Breast epithelium (tissue), 4 donors: ENCODE measurements around the gene GOLGA6L2. TPM values are rescaled to one million over a fixed set of nuclear protein-coding genes. Genes with fewer than 3 reads are reported as not detected.

ENCODE experiments used
- DNase-seq, 2 donors: peaks; one replicate each; pipeline ENCODE4 v3.0.0-alpha.2; 2019; ENCODE audit warnings: low spot score in 2 of 2
- H3K27ac ChIP-seq, 2 donors: fragments of 200-600 bp; sonication (generic) in 1 of 2; one replicate each; pipeline ENCODE4 v1.5.1; 2016 to 2019; ENCODE audit warnings: mild to moderate bottlenecking in 1 of 2
- H3K27me3 ChIP-seq, 2 donors: fragments of 200-600 bp; sonication (generic) in 1 of 2; one replicate each; pipeline versions ENCODE4 v1.5.1 to v1.6.0; 2017 to 2019; ENCODE audit warnings: control low read depth in 1 of 2, mild to moderate bottlenecking in 1 of 2
- H3K36me3 ChIP-seq: fragments of 200-600 bp; one replicate; pipeline ENCODE4 v1.5.1; 2019
- H3K4me1 ChIP-seq, 2 donors: fragments of 200-600 bp; sonication (generic); one replicate each; pipeline ENCODE4 v1.5.1; 2016 to 2019; ENCODE audit warnings: control low read depth in 1 of 2
- H3K4me3 ChIP-seq, 3 donors: fragments of 200-600 bp; sonication (generic); 1 replicate in 2 of 3; 2 replicates in 1 of 3; pipeline ENCODE4 v1.5.1; 2016 to 2019; ENCODE audit warnings: mild to moderate bottlenecking in 3 of 3, moderate library complexity in 2 of 3
- H3K9me3 ChIP-seq, 2 donors: fragments of 200-600 bp; sonication (generic) in 1 of 2; one replicate each; pipeline ENCODE4 v1.5.1; 2016 to 2019; ENCODE audit warnings: control low read depth in 1 of 2
- CTCF ChIP-seq, 3 donors: fragments of 450-650 bp; IDR thresholded peaks; one replicate each; pipeline ENCODE4 v1.5.1; 2016 to 2017; ENCODE audit warnings: antibody characterized with exemption in 3 of 3, mild to moderate bottlenecking in 3 of 3, moderate library complexity in 3 of 3
- POLR2A ChIP-seq: fragments of 450-650 bp; IDR thresholded peaks from one replicate; pipeline ENCODE4 v1.6.1; 2016; ENCODE audit warnings: antibody characterized with exemption, mild to moderate bottlenecking, moderate library complexity
- POLR2AphosphoS5 ChIP-seq, 3 donors: sonication (generic); formaldehyde crosslinking; IDR thresholded peaks; one replicate each; pipeline ENCODE4 v1.6.1; 2017; ENCODE audit warnings: antibody characterized with exemption in 3 of 3
- intact Hi-C: fragments of 100-400 bp; cut with DNase I; formaldehyde crosslinking; loops from one replicate; pipeline ENCODE4 v1.15.1; 2023; ENCODE audit warnings: low total_unique reads
- total RNA-seq, 3 donors: library from RNA; depleted of rRNA; stranded (reverse); fragments of >200 nt; gene quantifications; one replicate each; pipeline ENCODE4 v1.1.0, GENCODE V29; 2016

Gene GOLGA6L2
- total RNA-seq, 3 donors from 2014 or later = not detected

GRCh38 chr15:23457890-23458289 lies 10.8 kb upstream of the GOLGA6L2 start:
- TF ChIP-seq CTCF (IDR thresholded peaks at IDR 0.05) (no peak), POLR2AphosphoS5 (IDR thresholded peaks at IDR 0.05) (no peak), POLR2A (no peak)
- H3K9me3 ChIP-seq = no peaks in the 10 kb centered on the region
- no peaks in the 10 kb centered on the region for H3K27me3 ChIP-seq
- no peak overlapping the region for H3K4me3 ChIP-seq
- H3K36me3 ChIP-seq = no peaks in the 10 kb centered on the region
- DNase-seq = no peak
- H3K4me1 ChIP-seq = no peaks in the 10 kb centered on the region
- no peak overlapping the region for H3K27ac ChIP-seq
- intact Hi-C loops = no loop called here

DNA sequence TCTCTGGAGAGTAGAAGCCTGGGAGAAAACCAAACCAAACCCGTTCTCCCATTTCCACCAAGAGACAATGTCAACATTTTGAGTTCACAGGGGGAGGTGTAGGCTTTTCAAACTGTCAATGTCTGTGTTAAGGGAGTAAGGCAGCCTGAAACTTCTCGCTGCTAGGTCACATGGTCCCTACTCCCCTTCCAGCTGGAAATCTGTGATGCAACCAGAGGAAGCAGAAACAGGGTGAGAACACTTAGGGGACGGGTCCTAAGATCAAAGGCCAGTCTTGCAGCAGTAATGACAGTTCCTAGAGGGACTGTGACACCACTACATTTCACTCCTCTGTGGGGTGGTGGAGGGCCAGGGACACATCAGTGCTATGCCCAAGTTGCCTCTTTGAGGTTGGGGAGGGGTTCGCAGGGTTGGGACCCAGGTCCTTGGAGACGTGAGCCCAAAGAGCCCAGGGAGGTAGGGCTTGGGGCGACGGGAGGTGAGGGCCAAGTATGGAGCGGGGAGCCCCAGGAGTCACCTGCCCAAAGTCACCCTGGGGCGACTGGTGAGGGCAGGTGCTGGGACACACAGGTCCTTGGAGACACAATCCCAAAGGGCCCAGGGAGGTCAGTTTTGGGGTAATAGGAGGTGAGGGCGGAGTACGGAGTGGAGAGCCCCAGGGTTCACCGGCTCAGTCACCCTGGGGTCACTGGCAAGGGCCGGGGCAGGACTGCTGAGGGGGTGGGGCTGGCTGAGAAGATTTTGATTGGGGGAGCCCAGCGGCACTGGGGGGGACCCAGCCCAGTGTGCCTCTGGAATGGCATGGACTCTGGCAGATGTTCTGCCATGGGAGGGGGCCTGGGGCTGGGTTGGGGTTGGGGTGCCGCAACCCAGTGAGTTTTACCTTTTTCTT lies 582 bp downstream of the GOLGA6L2 start:
- Histone ChIP-seq H3K4me3 (no peak overlapping the region), H3K36me3 (no peaks in the 10 kb centered on the region), H3K27me3 (no peaks in the 10 kb centered on the region), H3K27ac (no peak overlapping the region), H3K9me3 (no peaks in the 10 kb centered on the region), H3K4me1 (no peaks in the 10 kb centered on the region)
- intact Hi-C loops = no loop called here
- TF ChIP-seq POLR2A (no peak), POLR2AphosphoS5 (IDR thresholded peaks at IDR 0.05) (no peak), CTCF (IDR thresholded peaks at IDR 0.05) (no peak)
- DNase-seq = no peak

DNA sequence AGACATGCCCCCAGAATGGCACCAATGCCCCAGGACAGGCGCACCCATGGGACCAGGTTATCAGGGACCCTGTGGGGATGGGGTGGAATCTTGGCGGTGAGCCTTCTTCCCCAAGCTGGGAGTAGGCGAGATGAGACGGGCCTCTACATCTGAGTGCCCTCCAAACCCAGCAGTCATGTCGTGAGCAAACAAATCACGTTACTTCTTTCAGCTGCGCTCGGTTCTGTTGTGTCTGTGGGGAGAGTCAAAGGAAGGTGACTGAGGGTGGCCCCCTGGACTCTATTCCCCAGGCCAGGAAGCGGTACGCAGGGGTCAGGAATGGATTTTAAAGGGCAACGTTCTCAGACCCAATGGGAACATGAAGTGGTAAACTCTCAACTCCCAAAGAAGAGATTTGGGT lies 2.8 kb downstream of the GOLGA6L2 start:
- Histone ChIP-seq H3K4me1 (no peaks in the 10 kb centered on the region), H3K4me3 (no peak overlapping the region), H3K36me3 (no peaks in the 10 kb centered on the region), H3K27me3 (no peaks in the 10 kb centered on the region), H3K9me3 (no peaks in the 10 kb centered on the region), H3K27ac (no peak overlapping the region)
- no peak for TF ChIP-seq CTCF (IDR thresholded peaks at IDR 0.05)
- no peak for TF ChIP-seq POLR2AphosphoS5 (IDR thresholded peaks at IDR 0.05)
- TF ChIP-seq POLR2A = no peak
- no peak for DNase-seq
- intact Hi-C loops = no loop called here

DNA sequence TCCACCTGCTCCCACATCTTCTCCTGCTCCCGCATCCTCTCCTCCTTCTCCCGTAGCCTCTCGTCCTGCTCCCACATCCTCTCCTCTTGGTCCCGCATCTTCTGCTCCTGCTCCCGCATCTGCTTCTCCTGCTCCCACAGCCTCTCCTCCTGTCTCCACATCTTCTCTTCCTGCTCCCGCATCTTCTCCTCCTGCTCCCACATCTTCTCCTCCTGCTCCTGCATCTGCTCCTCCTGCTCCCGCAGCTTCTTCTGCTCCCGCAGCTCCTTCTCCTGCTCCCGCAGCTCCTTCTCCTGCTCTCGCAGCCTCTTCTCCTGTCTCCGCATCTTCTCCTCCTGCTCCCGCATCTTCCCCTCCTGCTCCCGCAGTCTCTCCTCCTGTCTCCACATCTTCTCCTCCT lies 5.8 kb downstream of the GOLGA6L2 start:
- Histone ChIP-seq H3K27me3 (no peaks in the 10 kb centered on the region), H3K4me3 (no peak overlapping the region), H3K9me3 (no peaks in the 10 kb centered on the region), H3K4me1 (no peaks in the 10 kb centered on the region), H3K36me3 (no peaks in the 10 kb centered on the region), H3K27ac (no peak overlapping the region)
- intact Hi-C loops = no loop called here
- TF ChIP-seq POLR2A = no peak
- no peak for TF ChIP-seq CTCF (IDR thresholded peaks at IDR 0.05)
- no peak for TF ChIP-seq POLR2AphosphoS5 (IDR thresholded peaks at IDR 0.05)
- no peak for DNase-seq

GRCh38 chr15:23440596-23440995 lies 6.4 kb downstream of the GOLGA6L2 start:
- Histone ChIP-seq H3K4me1 (no peaks in the 10 kb centered on the region), H3K27me3 (no peaks in the 10 kb centered on the region), H3K27ac (no peak overlapping the region), H3K9me3 (no peaks in the 10 kb centered on the region), H3K36me3 (no peaks in the 10 kb centered on the region), H3K4me3 (no peak overlapping the region)
- intact Hi-C loops = no loop called here
- no peak for DNase-seq
- TF ChIP-seq POLR2A = no peak
- TF ChIP-seq POLR2AphosphoS5 (IDR thresholded peaks at IDR 0.05) = no peak
- no peak for TF ChIP-seq CTCF (IDR thresholded peaks at IDR 0.05)
